ENCODE measurements around the gene ZMIZ2.
"Not testable (repeated sequence)": the region's sequence is repeated elsewhere in the genome, so short reads cannot be mapped to it uniquely, and the experiment has no call there.

ZMIZ2 gene

DNA sequence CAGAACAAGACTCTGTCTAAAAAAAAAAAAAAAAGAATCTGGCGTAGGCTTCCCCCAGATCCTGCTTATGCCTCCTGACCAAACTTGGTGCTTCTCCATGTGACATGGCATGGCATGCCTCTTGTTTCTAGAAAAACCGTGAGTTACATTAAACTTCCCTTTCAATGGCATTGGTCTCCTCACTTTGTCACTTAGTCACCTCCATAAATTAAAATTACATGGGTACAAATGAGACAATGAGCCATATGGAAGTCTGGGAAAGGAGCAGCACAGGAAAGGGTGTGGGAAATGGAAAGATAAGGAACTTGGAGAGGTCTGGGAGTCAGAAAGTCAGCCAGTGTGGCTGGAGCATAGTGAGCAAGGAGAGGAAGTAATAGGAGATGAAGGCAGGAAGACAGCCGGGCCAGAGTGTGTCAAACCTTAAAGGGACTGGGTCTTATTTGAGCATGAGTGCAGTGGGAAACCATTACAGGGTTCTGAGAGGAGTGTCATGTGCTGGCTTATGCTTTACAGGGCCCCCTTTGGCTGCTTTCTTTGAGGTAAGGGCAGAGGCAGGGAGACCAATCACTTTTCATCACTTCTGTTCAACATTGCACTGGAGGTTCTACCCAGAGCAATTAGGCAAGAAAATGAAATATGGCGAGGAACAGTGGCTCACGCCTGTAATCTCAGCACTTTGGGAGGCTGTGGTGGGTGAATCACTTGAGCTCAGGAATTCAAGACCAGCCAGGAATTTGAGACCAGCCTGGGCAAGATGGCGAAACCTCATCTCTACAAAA, 21.3 kb upstream of the ZMIZ2 start:
- no peak for DNase-seq

- no peak for DNase-seq
Observed at GRCh38 chr7:44727937-44728262, 20.7 kb upstream of the ZMIZ2 start.

DNA sequence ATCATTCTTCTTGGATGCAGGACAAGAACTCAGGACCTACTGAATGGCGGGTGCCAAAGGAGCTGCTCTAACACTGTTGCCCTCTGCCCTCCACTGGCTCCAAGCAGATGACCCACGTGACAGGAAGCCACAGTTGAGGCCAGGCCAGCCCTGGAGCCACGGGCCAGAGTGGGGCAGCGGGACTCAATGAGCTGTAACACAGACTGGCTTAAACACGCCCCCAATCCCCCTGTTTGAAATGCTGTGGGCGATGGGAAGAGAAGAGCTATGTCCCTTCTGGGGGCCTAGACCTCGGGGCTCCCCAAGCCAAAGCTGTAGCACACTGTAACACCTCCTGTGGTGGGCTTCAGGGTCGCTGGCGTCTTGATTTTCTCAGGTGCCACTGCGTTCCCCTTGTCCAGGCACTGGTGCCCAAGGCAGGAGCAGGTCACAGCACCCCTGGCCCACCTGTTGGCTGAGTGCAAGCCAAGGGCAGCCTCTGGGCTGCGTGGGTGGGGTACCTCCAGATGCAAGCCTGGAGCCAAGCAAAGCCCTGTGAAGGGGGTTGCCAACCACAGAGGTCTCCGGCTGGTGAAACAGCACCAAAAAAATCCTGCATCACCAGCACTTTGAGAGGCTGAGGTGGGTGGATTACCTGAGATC, 18.6 kb upstream of the ZMIZ2 start:
- no peak for DNase-seq

- not testable (repeated sequence) for DNase-seq
Observed at GRCh38 chr7:44732971-44733370, 15.7 kb upstream of the ZMIZ2 start.

GRCh38 chr7:44733708-44734481, 14.8 kb upstream of the ZMIZ2 start:
- no peak for DNase-seq

- peak; percentile 44 for DNase-seq
Observed at GRCh38 chr7:44735403-44736165, 13.1 kb upstream of the ZMIZ2 start.

- DNase-seq, result no peak
Observed at GRCh38 chr7:44736896-44737295, 11.8 kb upstream of the ZMIZ2 start.

DNA sequence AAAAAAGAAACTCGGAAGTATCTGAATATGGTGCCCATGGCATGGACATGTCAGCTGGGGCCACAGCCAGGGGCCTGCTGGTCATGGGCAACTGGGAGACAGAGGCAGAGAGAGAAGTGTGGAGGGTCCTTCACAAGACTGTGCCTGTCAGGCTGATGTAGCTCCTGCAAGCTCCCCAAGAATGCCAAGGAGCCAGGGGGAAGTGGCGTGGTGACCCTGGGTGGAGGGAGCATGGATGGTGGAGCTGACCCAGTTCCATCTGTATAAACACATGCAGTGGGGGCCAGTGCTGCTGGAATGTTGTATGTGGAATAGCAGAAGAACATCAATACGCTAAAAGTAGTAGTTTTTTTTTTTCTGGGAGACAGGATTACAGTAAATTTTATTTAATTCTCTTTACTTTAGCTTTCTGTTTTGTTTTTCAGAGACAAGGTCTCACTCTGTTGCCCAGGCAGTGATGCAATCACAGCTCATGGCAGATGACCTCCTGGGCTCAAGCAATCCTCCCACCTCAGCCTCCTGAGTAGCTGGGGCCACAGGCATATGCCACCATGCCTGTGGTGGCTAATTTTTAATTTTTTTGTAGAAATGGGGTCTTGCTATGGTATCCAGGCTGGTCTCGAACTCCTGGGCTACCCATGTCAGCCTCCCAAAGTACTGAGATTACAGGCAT, 10.5 kb upstream of the ZMIZ2 start:
- no peak for DNase-seq

- no peak for DNase-seq
Observed at GRCh38 chr7:44738876-44739665, 9.6 kb upstream of the ZMIZ2 start.

DNA sequence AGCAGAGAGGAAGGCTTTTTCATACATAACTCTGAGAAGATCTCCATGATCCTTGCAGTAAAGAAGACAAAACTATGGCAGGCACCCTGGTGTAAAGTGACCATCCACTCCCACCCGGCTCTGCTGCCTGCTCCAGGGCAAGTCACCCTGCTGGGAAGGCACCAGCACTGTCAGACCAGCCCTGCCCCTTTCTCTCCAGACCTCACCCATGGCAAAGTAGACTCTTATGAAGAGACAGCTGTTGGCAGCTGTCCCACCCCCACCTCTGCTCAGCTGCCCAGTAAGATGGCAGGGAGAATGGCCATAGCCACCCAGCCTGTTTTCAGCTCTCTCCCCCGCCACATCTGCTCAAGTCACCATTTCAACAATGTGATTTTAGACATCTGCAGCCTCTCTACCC, 8.6 kb upstream of the ZMIZ2 start:
- no peak for DNase-seq

- DNase-seq, result no peak
Observed at GRCh38 chr7:44743750-44744149, 4.9 kb upstream of the ZMIZ2 start.

GRCh38 chr7:44748948-44749731, 493 bp downstream of the ZMIZ2 start:
- no peak for DNase-seq

DNA sequence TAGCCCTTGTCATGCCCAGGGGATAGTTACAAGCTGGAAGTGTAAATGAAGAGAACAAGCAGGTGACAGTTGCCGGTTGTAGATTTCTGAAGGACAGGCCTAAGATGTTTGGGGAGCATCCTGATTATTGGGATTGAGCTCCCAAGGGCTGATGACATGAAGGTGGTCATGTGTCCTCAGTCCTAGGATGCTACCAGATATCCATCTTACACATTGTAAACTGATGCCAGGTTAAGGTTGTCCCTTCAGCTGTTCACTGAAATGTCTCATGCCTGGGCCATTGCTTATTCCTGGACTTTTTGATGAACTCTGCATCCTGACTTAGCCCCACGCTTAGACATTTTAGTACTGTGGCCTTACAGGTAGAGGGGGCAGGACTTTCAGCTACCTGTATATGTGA, 1.3 kb downstream of the ZMIZ2 start:
- no peak for DNase-seq

DNA sequence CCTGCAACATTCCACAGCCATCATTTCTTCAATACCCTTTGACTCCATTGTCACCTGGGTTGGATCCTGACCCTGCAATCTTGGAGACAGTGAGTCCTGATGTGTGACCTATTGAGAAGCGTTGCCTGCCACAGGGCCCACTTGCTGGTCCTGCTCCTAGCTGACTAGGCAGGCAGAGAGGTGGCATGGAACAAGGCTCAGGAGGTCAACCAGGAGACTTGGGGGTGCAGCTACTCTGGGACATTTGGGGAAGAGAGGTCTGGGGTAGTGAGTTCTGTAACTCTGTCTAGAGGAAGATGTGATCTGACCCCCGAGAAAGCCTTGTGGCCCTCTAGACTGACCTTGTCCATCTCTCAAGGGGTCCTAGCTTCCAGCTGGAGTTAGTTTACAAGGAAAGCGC, 1.8 kb downstream of the ZMIZ2 start:
- no peak for DNase-seq

DNA sequence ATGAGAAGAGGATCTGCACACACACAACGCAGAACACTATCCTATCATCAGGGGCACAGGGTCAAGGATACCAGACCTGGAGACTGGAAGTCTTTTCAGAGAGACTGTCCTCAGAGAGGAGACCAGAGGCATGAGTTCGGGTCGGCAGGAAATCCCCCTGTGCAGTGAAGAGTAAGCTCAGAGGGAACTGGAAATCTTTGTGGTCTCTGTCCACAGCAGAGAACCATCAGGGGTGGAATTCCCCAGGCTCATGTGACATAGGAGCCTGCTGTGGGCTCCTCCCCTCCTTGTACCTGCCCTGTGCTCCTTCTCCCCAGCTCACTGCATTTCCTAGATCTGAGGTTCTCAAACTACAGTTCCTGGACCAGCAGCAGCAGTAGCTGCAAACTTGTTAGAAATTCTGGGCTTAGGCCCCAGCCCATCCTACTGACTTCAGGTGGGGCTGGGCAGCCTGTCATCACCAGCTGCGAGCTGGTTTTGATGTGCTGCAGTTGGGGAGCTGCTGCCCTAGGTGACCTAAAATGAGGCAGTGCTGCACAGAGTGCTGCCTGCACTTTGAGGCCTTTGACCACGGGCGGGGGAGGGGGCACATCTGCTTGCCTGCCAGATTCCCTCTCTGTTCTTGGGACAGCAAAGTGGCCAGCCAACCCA, 2.4 kb downstream of the ZMIZ2 start:
- peak; percentile 65 for DNase-seq

- no peak for DNase-seq
Observed at GRCh38 chr7:44752822-44753221, 4.2 kb downstream of the ZMIZ2 start.

GRCh38 chr7:44754802-44755697, 6.4 kb downstream of the ZMIZ2 start:
- DNase-seq, result no peak

DNA sequence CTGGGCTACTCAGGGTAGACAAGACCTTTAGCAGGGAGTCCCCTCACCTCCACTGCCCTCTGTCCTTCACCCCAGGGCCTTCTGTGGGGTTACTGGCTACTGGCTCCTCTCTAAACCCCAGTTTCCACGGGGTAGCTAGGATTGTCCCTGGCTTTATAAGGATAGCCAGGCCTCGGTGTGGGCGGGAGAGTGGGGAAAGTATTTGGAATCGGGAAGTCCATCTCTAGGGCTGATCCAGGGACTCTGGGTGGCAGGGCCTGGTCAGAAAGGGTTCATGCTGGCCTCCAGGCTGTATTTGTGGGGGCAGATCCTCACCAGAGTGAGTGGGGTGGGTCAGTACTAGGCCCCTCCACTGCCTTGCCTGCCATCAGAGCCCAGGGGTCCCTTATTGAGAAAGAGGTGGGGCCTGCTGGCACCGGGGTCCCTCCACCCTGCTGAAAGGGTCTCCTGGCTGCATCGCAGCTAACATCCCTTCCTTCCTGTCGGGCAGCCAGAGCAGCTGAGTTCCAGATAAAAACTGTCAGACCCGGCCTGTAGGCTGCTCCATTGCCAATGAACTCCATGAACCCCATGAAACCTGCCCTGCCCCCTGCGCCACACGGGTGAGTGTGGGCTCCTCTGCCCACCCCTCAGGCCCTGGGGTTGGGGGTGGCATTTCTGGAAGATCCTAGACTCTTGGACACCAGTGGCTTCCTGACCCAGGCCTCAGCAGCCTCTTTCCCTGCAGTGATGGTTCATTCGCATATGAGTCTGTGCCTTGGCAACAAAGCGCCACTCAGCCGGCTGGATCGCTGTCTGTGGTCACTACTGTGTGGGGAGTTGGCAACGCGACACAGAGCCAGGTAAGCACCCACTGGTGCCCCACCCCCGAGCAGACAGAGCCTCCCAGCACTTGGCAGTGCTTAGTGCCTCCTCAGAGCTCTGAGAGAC, 7.3 kb downstream of the ZMIZ2 start:
- no peak for DNase-seq
